SK-N-MC (cell line): Measurements from ENCODE around the gene POLR3E.

Source experiments
- EZH2 ChIP-seq: fragments of 200-600 bp; sonication (generic); IDR thresholded peaks from one replicate; pipeline ENCODE4 v1.6.1; 2017; ENCODE audit warnings: antibody characterized with exemption
- FOXP2 ChIP-seq: optimal IDR thresholded peaks from 2 replicates; pipeline ENCODE3; 2011; ENCODE audit warnings: mild to moderate bottlenecking, moderate library complexity; ENCODE audit not compliant: insufficient read depth; ENCODE audit errors: extremely low read length, control extremely low read depth
- POLR2AphosphoS5 ChIP-seq: IDR thresholded peaks from 2 replicates; pipeline ENCODE4 v1.6.1; 2012; ENCODE audit warnings: mild to moderate bottlenecking, low read depth, low read length, borderline replicate concordance

DNA sequence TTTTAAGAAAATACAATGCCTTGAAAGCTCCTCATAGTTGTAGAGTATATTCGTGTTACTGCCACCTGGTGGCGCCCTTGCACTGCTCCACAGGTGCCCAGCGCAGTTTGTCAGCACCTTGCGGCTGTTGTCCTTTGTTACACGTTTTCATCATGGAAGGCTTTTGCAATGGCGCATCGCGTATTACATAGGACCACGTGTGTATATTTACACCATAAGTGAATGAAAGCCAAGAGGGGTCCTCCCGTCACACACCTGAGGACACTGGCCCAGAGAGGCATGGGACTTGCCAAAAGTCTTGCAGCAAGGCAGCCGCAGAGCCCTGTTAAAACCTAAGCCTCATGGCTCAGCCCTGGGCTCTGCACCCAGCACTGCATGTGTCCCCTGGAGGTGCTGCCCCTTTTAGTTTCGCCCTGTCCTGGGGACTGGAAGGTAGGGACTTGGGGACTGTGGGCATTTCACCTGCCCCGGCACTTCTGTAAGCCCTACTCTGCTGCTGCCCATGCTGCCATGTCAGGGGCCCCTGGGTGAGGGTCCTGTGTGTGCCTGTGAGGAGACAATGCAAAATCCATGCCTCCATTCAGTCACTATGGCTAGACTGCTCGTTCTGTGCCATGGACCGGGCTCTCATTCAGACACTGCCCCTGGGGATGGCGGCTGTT is 24.3 kb downstream of the POLR3E start:
- TF ChIP-seq POLR2AphosphoS5 (no peak), EZH2 (no peak), FOXP2 (no peak)
